ENCODE results near the gene UBE2S.

GRCh38 chr19:55391191-55391670, 16.4 kb downstream of the UBE2S start:
- TF ChIP-seq CTCF (IDR thresholded peaks at IDR 0.05) (no peak), REST (IDR thresholded peaks at IDR 0.05; ENCODE audit: insufficient read depth in 1 of 2, low read depth in 2 of 2, low read length in 1 of 2) (peak in 1 of 2 experiments; percentile 13; a peak in 1 of 4 replicates)
